Stimulated activated CD8-positive, alpha-beta memory T cell treated with anti-CD3 and anti-CD28 coated beads, Interleukin-7, amount 100 ng/mL, for 24 hours (primary cell): Measurements from ENCODE around the gene AFAP1.

Experiments used
- DNase-seq: peaks from one replicate; pipeline ENCODE4 v3.0.0-alpha.2; 2020; ENCODE audit warnings: low read depth

AFAP1 gene

GRCh38 chr4:7820031-7820818 lies 119.4 kb downstream of the AFAP1 start:
- no peak for DNase-seq

- no peak for DNase-seq
Observed at GRCh38 chr4:7819446-7819845, 120.2 kb downstream of the AFAP1 start.

GRCh38 chr4:7818399-7818911 lies 121.2 kb downstream of the AFAP1 start:
- DNase-seq: no peak

- no peak for DNase-seq
Observed at GRCh38 chr4:7817877-7818398, 121.7 kb downstream of the AFAP1 start.

- DNase-seq: no peak
Observed at GRCh38 chr4:7816771-7817170, 122.9 kb downstream of the AFAP1 start.

- DNase-seq: no peak
Observed at GRCh38 chr4:7815981-7816380, 123.7 kb downstream of the AFAP1 start.

- no peak for DNase-seq
Observed at GRCh38 chr4:7815562-7815961, 124.1 kb downstream of the AFAP1 start.

- DNase-seq: no peak
Observed at GRCh38 chr4:7814451-7814850, 125.2 kb downstream of the AFAP1 start.

GRCh38 chr4:7813674-7814073 lies 126.0 kb downstream of the AFAP1 start:
- no peak for DNase-seq

- DNase-seq: no peak
Observed at GRCh38 chr4:7812921-7813320, 126.7 kb downstream of the AFAP1 start.

- no peak for DNase-seq
Observed at GRCh38 chr4:7812231-7812857, 127.3 kb downstream of the AFAP1 start.

GRCh38 chr4:7811536-7812191 lies 128.0 kb downstream of the AFAP1 start:
- DNase-seq: no peak

- DNase-seq: no peak
Observed at GRCh38 chr4:7810783-7811535, 128.7 kb downstream of the AFAP1 start.

GRCh38 chr4:7808752-7809151 lies 130.9 kb downstream of the AFAP1 start:
- no peak for DNase-seq

- no peak for DNase-seq
Observed at GRCh38 chr4:7808181-7808580, 131.5 kb downstream of the AFAP1 start.

GRCh38 chr4:7807351-7807921 lies 132.2 kb downstream of the AFAP1 start:
- no peak for DNase-seq

GRCh38 chr4:7806338-7807090 lies 133.1 kb downstream of the AFAP1 start:
- no peak for DNase-seq

- no peak for DNase-seq
Observed at GRCh38 chr4:7805533-7806337, 133.9 kb downstream of the AFAP1 start.

- no peak for DNase-seq
Observed at GRCh38 chr4:7804756-7805385, 134.8 kb downstream of the AFAP1 start.
